WTC11 (cell line): Measurements from ENCODE around the gene NOS1. TPM values are rescaled to one million over a fixed set of nuclear protein-coding genes. Genes with fewer than 3 reads are reported as not detected.

Source experiments
- ATAC-seq: fragments of 200-7000 bp; cut with Tn5 transposase; 2 replicates; pipeline ENCODE4 v1.10.0; 2021; ENCODE audit warnings: mild to moderate bottlenecking, moderate library complexity
- CTCF ChIA-PET: fragments of 300-600 bp; sonication (Branson Sonifier 250); formaldehyde crosslinking; loops from one replicate; lab custom pipeline; 2021; ENCODE audit warnings: antibody characterized with exemption; lab: Charles Lee
- POLR2A ChIA-PET: fragments of 350-600 bp; sonication (Branson Sonifier 250); formaldehyde crosslinking; loops from one replicate; lab custom pipeline; 2021; ENCODE audit warnings: antibody characterized with exemption; lab: Charles Lee
- DNase-seq: peaks from one replicate; pipeline ENCODE4 v3.0.0; 2021; ENCODE audit warnings: low spot score
- H3K27ac Mint-ChIP-seq: 2 replicates; pipeline ENCODE4 v1.8.0; 2021; ENCODE audit warnings: mixed read lengths
- H3K27me3 Mint-ChIP-seq: 2 replicates; pipeline ENCODE4 v1.8.0; 2021; ENCODE audit warnings: low read depth, mild to moderate bottlenecking, moderate library complexity, mixed read lengths
- H3K36me3 Mint-ChIP-seq: 2 replicates; pipeline ENCODE4 v1.8.0; 2021; ENCODE audit warnings: mixed read lengths
- H3K4me1 Mint-ChIP-seq: 2 replicates; pipeline ENCODE4 v1.8.0; 2022; ENCODE audit warnings: mixed read lengths
- H3K4me3 Mint-ChIP-seq: 2 replicates; pipeline ENCODE4 v1.8.0; 2021; ENCODE audit warnings: mild to moderate bottlenecking, moderate library complexity, mixed read lengths
- H3K9me3 Mint-ChIP-seq: 2 replicates; pipeline ENCODE4 v1.8.0; 2021; ENCODE audit warnings: mixed read lengths
- AR ChIP-seq: fragments of 250-450 bp; sonication (Bioruptor Pico); IDR thresholded peaks from 2 replicates; pipeline ENCODE4 v1.9.0; 2021; ENCODE audit warnings: mild to moderate bottlenecking
- HMGXB4 ChIP-seq: sonication (generic); formaldehyde crosslinking; IDR thresholded peaks from 2 replicates; pipeline ENCODE4 v1.8.1; 2023; ENCODE audit warnings: mild to moderate bottlenecking, moderate library complexity, missing genetic modification reagents
- IRF1 ChIP-seq: sonication (generic); formaldehyde crosslinking; IDR thresholded peaks from 2 replicates; pipeline ENCODE4 v1.8.0; 2023; ENCODE audit warnings: missing genetic modification reagents
- JAZF1 ChIP-seq: fragments of 250-450 bp; sonication (Bioruptor Pico); IDR thresholded peaks from 2 replicates; pipeline ENCODE4 v1.9.0; 2021; ENCODE audit warnings: moderate library complexity, mild to moderate bottlenecking, inconsistent platforms
- NFATC4 ChIP-seq: fragments of 250-450 bp; sonication (Bioruptor Pico); IDR thresholded peaks from 2 replicates; pipeline ENCODE4 v1.9.0; 2021; ENCODE audit warnings: mild to moderate bottlenecking
- SMAD4 ChIP-seq: sonication (generic); formaldehyde crosslinking; IDR thresholded peaks from 2 replicates; pipeline ENCODE4 v1.8.0; 2022; ENCODE audit warnings: mild to moderate bottlenecking, missing genetic modification reagents
- TP53 ChIP-seq: sonication (generic); formaldehyde crosslinking; IDR thresholded peaks from 2 replicates; pipeline ENCODE4 v1.8.1; 2023; ENCODE audit warnings: mild to moderate bottlenecking, missing genetic modification reagents
- ZMAT4 ChIP-seq: fragments of 250-450 bp; sonication (Bioruptor Pico); IDR thresholded peaks from 2 replicates; pipeline ENCODE4 v1.9.0; 2021; ENCODE audit warnings: mild to moderate bottlenecking
- ZNF317 ChIP-seq: sonication (generic); formaldehyde crosslinking; IDR thresholded peaks from 2 replicates; pipeline ENCODE4 v1.8.1; 2023; ENCODE audit warnings: low read depth, mild to moderate bottlenecking, moderate library complexity, missing genetic modification reagents, borderline replicate concordance
- ZNF396 ChIP-seq: fragments of 250-450 bp; sonication (Bioruptor Pico); IDR thresholded peaks from 2 replicates; pipeline ENCODE4 v1.8.0; 2021; ENCODE audit warnings: mild to moderate bottlenecking, moderate library complexity, borderline replicate concordance
- ZNF416 ChIP-seq: fragments of 250-450 bp; sonication (Bioruptor Pico); IDR thresholded peaks from 2 replicates; pipeline ENCODE4 v1.9.0; 2021; ENCODE audit warnings: mild to moderate bottlenecking, inconsistent platforms
- ZSCAN18 ChIP-seq: fragments of 250-450 bp; sonication (Bioruptor Pico); IDR thresholded peaks from 2 replicates; pipeline ENCODE4 v2.1.2; 2022; ENCODE audit warnings: mild to moderate bottlenecking, moderate library complexity
- total RNA-seq: library from RNA; stranded (reverse); gene quantifications from 3 replicates; pipeline ENCODE4 v1.2.3, GENCODE V29; 2021
- TF ChIP-seq, protein P1 (sequence below): sonication (generic); formaldehyde crosslinking; IDR thresholded peaks from 2 replicates; pipeline ENCODE4 v1.8.0; 2023; ENCODE audit warnings: mild to moderate bottlenecking, missing genetic modification reagents
- TF ChIP-seq, protein P2 (sequence below): fragments of 250-450 bp; sonication (Bioruptor Pico); IDR thresholded peaks from 2 replicates; pipeline ENCODE4 v1.9.0; 2021; ENCODE audit warnings: moderate library complexity, mild to moderate bottlenecking, inconsistent platforms, borderline replicate concordance

Gene NOS1
- total RNA-seq, 1 experiment from 2014 or later: 4.5 TPM

- TF ChIP-seq AR (CRISPR knock-in tag): no peak
- TF ChIP-seq, all 79 proteins: peak for 0
Observed at GRCh38 chr12:117331691-117332090, 29.7 kb downstream of the NOS1 start (continued).

DNA sequence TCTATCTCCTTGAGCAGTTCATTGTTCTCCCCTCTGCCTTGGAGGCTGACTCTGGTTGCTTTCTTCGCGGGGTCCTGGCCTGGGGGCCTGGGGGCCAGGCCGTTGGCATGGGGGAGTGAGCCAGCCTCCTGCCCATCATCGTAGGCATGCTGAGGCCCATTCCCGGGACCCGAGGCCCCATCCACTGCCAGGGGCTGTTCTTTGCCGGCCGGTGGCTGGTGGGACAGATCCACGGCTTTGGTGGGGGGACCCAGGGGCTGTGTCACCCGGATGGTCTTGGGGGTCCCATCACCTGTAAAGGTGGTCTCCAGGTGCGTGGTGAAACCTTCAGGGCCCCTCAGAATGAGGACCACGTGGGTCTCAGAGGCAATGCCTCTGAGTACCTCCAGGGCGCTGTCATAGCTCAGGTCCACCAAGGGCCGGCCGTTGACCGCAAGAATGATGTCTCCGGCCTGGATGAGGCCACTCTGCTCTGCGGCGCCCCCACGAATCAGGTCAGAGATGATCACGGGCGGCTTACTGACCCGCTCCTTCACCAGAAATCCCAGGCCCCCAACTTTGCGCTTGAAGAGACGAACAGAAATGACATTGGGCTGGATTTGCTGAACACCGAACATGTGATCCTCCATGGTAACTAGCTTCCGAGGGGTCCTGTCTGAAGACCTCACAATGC is 30.8 kb downstream of the NOS1 start:
- Mint-ChIP-seq H3K9me3 (peaks cover 4% of the 10 kb centered on the region; the same call in 1 of the 2 replicates), H3K27ac (no peak overlapping the region), H3K4me1 (peaks cover 16% of the 10 kb centered on the region), H3K4me3 (no peak overlapping the region), H3K27me3 (no peaks in the 10 kb centered on the region), H3K36me3 (no peaks in the 10 kb centered on the region)
- DNase-seq: peak; percentile 30
- peak; percentile 48; the same call in 1 of the 2 replicates for ATAC-seq
- POLR2A ChIA-PET: no interaction called here
- TF ChIP-seq, protein P1, sequence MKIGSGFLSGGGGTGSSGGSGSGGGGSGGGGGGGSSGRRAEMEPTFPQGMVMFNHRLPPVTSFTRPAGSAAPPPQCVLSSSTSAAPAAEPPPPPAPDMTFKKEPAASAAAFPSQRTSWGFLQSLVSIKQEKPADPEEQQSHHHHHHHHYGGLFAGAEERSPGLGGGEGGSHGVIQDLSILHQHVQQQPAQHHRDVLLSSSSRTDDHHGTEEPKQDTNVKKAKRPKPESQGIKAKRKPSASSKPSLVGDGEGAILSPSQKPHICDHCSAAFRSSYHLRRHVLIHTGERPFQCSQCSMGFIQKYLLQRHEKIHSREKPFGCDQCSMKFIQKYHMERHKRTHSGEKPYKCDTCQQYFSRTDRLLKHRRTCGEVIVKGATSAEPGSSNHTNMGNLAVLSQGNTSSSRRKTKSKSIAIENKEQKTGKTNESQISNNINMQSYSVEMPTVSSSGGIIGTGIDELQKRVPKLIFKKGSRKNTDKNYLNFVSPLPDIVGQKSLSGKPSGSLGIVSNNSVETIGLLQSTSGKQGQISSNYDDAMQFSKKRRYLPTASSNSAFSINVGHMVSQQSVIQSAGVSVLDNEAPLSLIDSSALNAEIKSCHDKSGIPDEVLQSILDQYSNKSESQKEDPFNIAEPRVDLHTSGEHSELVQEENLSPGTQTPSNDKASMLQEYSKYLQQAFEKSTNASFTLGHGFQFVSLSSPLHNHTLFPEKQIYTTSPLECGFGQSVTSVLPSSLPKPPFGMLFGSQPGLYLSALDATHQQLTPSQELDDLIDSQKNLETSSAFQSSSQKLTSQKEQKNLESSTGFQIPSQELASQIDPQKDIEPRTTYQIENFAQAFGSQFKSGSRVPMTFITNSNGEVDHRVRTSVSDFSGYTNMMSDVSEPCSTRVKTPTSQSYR (CRISPR knock-in tag): no peak
- TF ChIP-seq NFATC4 (CRISPR knock-in tag) (no peak), TP53 (CRISPR knock-in tag) (no peak), ZMAT4 (CRISPR knock-in tag) (no peak), SMAD4 (no peak)
- TF ChIP-seq, protein P2, sequence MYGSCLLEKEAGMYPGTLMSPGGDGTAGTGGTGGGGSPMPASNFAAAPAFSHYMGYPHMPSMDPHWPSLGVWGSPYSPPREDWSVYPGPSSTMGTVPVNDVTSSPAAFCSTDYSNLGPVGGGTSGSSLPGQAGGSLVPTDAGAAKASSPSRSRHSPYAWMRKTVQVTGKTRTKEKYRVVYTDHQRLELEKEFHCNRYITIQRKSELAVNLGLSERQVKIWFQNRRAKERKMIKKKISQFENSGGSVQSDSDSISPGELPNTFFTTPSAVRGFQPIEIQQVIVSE: no peak
- TF ChIP-seq, all 79 proteins: peak for 0
- CTCF ChIA-PET: interaction anchor here (0.6 to 2.7 kb wide), 5 partner anchors 9 to 117 kb away, joined by 3 to 11 read pairs (median 4); no protein-coding TSS in a partner anchor

DNA sequence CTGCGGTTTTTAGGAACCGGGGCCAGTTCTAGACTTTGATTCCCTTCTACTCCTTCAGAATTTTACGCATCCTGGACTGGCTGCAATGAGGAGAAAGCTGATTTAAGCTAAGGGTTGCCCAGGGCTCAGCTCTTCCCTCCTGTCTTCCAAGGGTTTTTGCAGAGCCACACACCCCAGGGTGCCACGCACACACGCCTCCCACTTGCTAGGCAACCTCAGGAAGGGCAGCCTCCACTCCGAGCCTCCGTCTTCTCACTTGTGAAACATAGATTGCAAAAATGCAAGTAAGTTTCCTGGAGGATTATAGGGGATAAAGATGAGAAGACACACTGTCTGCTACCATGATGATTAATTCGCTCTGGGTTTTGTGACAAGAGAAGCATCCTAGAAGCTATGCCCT is 31.7 kb downstream of the NOS1 start:
- Mint-ChIP-seq H3K4me3 (no peak overlapping the region), H3K9me3 (peaks cover 4% of the 10 kb centered on the region; the same call in 1 of the 2 replicates), H3K4me1 (peaks cover 14% of the 10 kb centered on the region), H3K36me3 (no peaks in the 10 kb centered on the region), H3K27ac (no peak overlapping the region)
- ATAC-seq (no peak), DNase-seq (no peak)
- POLR2A ChIA-PET: no interaction called here
- TF ChIP-seq ZSCAN18 (CRISPR knock-in tag) (no peak), HMGXB4 (CRISPR knock-in tag) (no peak), ZNF416 (CRISPR knock-in tag) (no peak), IRF1 (CRISPR knock-in tag) (no peak), ZNF317 (no peak), ZNF396 (CRISPR knock-in tag) (no peak), JAZF1 (CRISPR knock-in tag) (no peak)
- TF ChIP-seq, all 79 proteins: peak for 0
- CTCF ChIA-PET: interaction anchor here (1.4 to 1.6 kb wide), 2 partner anchors 10 to 37 kb away, joined by 4 to 6 read pairs; no protein-coding TSS in a partner anchor
- H3K27me3 Mint-ChIP-seq: no peaks in the 10 kb centered on the region
